Neuron (in vitro differentiated cells): ENCODE results near the gene ADGRF1.
"Not testable (repeated sequence)": the region's sequence is repeated elsewhere in the genome, so short reads cannot be mapped to it uniquely, and the experiment has no call there.

Experiments used
- H2AFZ ChIP-seq: one replicate; pipeline ENCODE4 v1.6.1; 2013; ENCODE audit warnings: low read depth, mild to moderate bottlenecking, inconsistent platforms, low read length, moderate library complexity
- H3K27me3 ChIP-seq: one replicate; pipeline ENCODE4 v1.6.1; 2013; ENCODE audit warnings: low read length; ENCODE audit not compliant: insufficient read depth
- H3K36me3 ChIP-seq: one replicate; pipeline ENCODE4 v1.6.1; 2013; ENCODE audit warnings: low read length; ENCODE audit not compliant: insufficient read depth
- H3K4me1 ChIP-seq: one replicate; pipeline ENCODE4 v1.6.1; 2013; ENCODE audit warnings: low read length; ENCODE audit not compliant: insufficient read depth
- H3K4me3 ChIP-seq: 2 replicates; pipeline ENCODE4 v1.5.1; 2013; ENCODE audit warnings: mild to moderate bottlenecking, low read length, moderate library complexity
- H3K9me3 ChIP-seq: one replicate; pipeline ENCODE4 v1.6.1; 2013; ENCODE audit warnings: low read length

The ADGRF1 gene

GRCh38 chr6:47042275-47042791, at the start of gene ADGRF1:
Gene ADGRF1 (minus strand): TSS chr6:47042332. CDS start chr6:47029061, 13,271 bp downstream.
- H3K36me3 ChIP-seq: no peaks in the 10 kb centered on the region
- H3K4me3 ChIP-seq: no peak within 1 kb of the TSS
- H3K4me1 ChIP-seq: no peaks in the 10 kb centered on the region
- no peaks in the 10 kb centered on the region for H3K27me3 ChIP-seq
- H2AFZ ChIP-seq: no peak within 1 kb of the TSS
- H3K9me3 ChIP-seq: no peaks in the 10 kb centered on the region

- H2AFZ ChIP-seq: no peak overlapping the region
- H3K36me3 ChIP-seq: no peaks in the 10 kb centered on the region
- H3K27me3 ChIP-seq: no peaks in the 10 kb centered on the region
- no peaks in the 10 kb centered on the region for H3K9me3 ChIP-seq
- H3K4me3 ChIP-seq: no peak overlapping the region
- H3K4me1 ChIP-seq: no peaks in the 10 kb centered on the region
Observed at GRCh38 chr6:47090881-47091280, 48.7 kb upstream of the ADGRF1 start.

GRCh38 chr6:47089473-47089872, 47.3 kb upstream of the ADGRF1 start:
- not testable (repeated sequence) for H2AFZ ChIP-seq, H3K9me3 ChIP-seq, H3K27me3 ChIP-seq, H3K4me1 ChIP-seq, H3K4me3 ChIP-seq, H3K36me3 ChIP-seq

GRCh38 chr6:47086051-47086770, 44.1 kb upstream of the ADGRF1 start:
- Histone ChIP-seq H2AFZ (no peak overlapping the region), H3K36me3 (no peaks in the 10 kb centered on the region), H3K4me1 (no peaks in the 10 kb centered on the region), H3K4me3 (no peak overlapping the region), H3K27me3 (no peaks in the 10 kb centered on the region), H3K9me3 (no peaks in the 10 kb centered on the region)

- no peak overlapping the region for H3K4me3 ChIP-seq
- no peak overlapping the region for H2AFZ ChIP-seq
- H3K9me3 ChIP-seq: no peaks in the 10 kb centered on the region
- no peaks in the 10 kb centered on the region for H3K36me3 ChIP-seq
- no peaks in the 10 kb centered on the region for H3K4me1 ChIP-seq
- H3K27me3 ChIP-seq: no peaks in the 10 kb centered on the region
Observed at GRCh38 chr6:47084610-47085009, 42.5 kb upstream of the ADGRF1 start.

GRCh38 chr6:47083586-47084047, 41.5 kb upstream of the ADGRF1 start:
- no peaks in the 10 kb centered on the region for H3K27me3 ChIP-seq
- no peak overlapping the region for H2AFZ ChIP-seq
- H3K4me1 ChIP-seq: no peaks in the 10 kb centered on the region
- no peaks in the 10 kb centered on the region for H3K9me3 ChIP-seq
- no peaks in the 10 kb centered on the region for H3K36me3 ChIP-seq
- no peak overlapping the region for H3K4me3 ChIP-seq

- H3K4me1 ChIP-seq: no peaks in the 10 kb centered on the region
- no peaks in the 10 kb centered on the region for H3K27me3 ChIP-seq
- no peak overlapping the region for H2AFZ ChIP-seq
- H3K9me3 ChIP-seq: no peaks in the 10 kb centered on the region
- no peaks in the 10 kb centered on the region for H3K36me3 ChIP-seq
- no peak overlapping the region for H3K4me3 ChIP-seq
Observed at GRCh38 chr6:47080083-47080596, 38.0 kb upstream of the ADGRF1 start.

GRCh38 chr6:47079638-47080037, 37.5 kb upstream of the ADGRF1 start:
- Histone ChIP-seq H3K27me3 (no peaks in the 10 kb centered on the region), H3K36me3 (no peaks in the 10 kb centered on the region), H2AFZ (no peak overlapping the region), H3K4me1 (no peaks in the 10 kb centered on the region), H3K4me3 (no peak overlapping the region), H3K9me3 (no peaks in the 10 kb centered on the region)

- Histone ChIP-seq H3K36me3 (no peaks in the 10 kb centered on the region), H3K9me3 (no peaks in the 10 kb centered on the region), H2AFZ (no peak overlapping the region), H3K4me3 (no peak overlapping the region), H3K27me3 (no peaks in the 10 kb centered on the region), H3K4me1 (no peaks in the 10 kb centered on the region)
Observed at GRCh38 chr6:47078991-47079390, 36.9 kb upstream of the ADGRF1 start.

- Histone ChIP-seq H2AFZ (no peak overlapping the region), H3K4me1 (no peaks in the 10 kb centered on the region), H3K4me3 (no peak overlapping the region), H3K9me3 (no peaks in the 10 kb centered on the region), H3K36me3 (no peaks in the 10 kb centered on the region), H3K27me3 (no peaks in the 10 kb centered on the region)
Observed at GRCh38 chr6:47076422-47077344, 34.6 kb upstream of the ADGRF1 start.

GRCh38 chr6:47075741-47076421, 33.7 kb upstream of the ADGRF1 start:
- no peaks in the 10 kb centered on the region for H3K4me1 ChIP-seq
- H3K4me3 ChIP-seq: no peak overlapping the region
- no peaks in the 10 kb centered on the region for H3K27me3 ChIP-seq
- H3K9me3 ChIP-seq: no peaks in the 10 kb centered on the region
- no peaks in the 10 kb centered on the region for H3K36me3 ChIP-seq
- no peak overlapping the region for H2AFZ ChIP-seq

- Histone ChIP-seq H3K9me3 (no peaks in the 10 kb centered on the region), H3K4me3 (no peak overlapping the region), H3K36me3 (no peaks in the 10 kb centered on the region), H3K4me1 (no peaks in the 10 kb centered on the region), H3K27me3 (no peaks in the 10 kb centered on the region), H2AFZ (no peak overlapping the region)
Observed at GRCh38 chr6:47075168-47075567, 33.0 kb upstream of the ADGRF1 start.
